Brain microvascular endothelial cell (primary cell): ENCODE results near the gene TSKU.
"Not testable (repeated sequence)": the region's sequence is repeated elsewhere in the genome, so short reads cannot be mapped to it uniquely, and the experiment has no call there.

Source experiments
- DNase-seq: peaks from one replicate; pipeline ENCODE4 v3.0.0-alpha.2; 2020
- H3K27ac ChIP-seq: fragments of 250-450 bp; sonication (Bioruptor Pico); 2 replicates; pipeline ENCODE4 v1.5.1; 2020; ENCODE audit warnings: mild to moderate bottlenecking, moderate library complexity
- H3K27me3 ChIP-seq: fragments of 250-450 bp; sonication (Bioruptor Pico); replicated peaks from 2 replicates; pipeline ENCODE4 v1.5.1; 2020; ENCODE audit warnings: mild to moderate bottlenecking
- H3K36me3 ChIP-seq: fragments of 250-450 bp; sonication (Bioruptor Pico); replicated peaks from 2 replicates; pipeline ENCODE4 v1.5.1; 2020; ENCODE audit warnings: mild to moderate bottlenecking
- H3K4me3 ChIP-seq: 2 replicates; pipeline ENCODE4 v1.5.1; 2011; ENCODE audit warnings: low read depth, mild to moderate bottlenecking, control low read depth, low read length, moderate library complexity
- CTCF ChIP-seq: IDR thresholded peaks from 2 replicates; pipeline ENCODE4 v1.5.1; 2011; ENCODE audit warnings: low read depth, mild to moderate bottlenecking, moderate library complexity, low read length, control low read depth, inconsistent platforms; ENCODE audit errors: missing control alignments
- in situ Hi-C: cut with HindIII; loops from 2 replicates; pipeline ENCODE4 v1.10.0; 2017; ENCODE audit warnings: low sequenced_read_pairs, low pct_ligation_motif_present

The TSKU gene

GRCh38 chr11:76824083-76824939, 41.2 kb downstream of the TSKU start:
- Histone ChIP-seq H3K27ac (peak overlapping the region; percentile 67), H3K27me3 (no peaks in the 10 kb centered on the region), H3K36me3 (no peaks in the 10 kb centered on the region), H3K4me3 (no peak overlapping the region)
- TF ChIP-seq CTCF, result no peak
- no peak for DNase-seq
- in situ Hi-C loops, result no loop called here

- Histone ChIP-seq H3K27ac (no peak overlapping the region), H3K4me3 (no peak overlapping the region), H3K36me3 (no peaks in the 10 kb centered on the region), H3K27me3 (no peaks in the 10 kb centered on the region)
- TF ChIP-seq CTCF, result no peak
- no peak for DNase-seq
- in situ Hi-C loops, result no loop called here
These were observed 42.0 kb downstream of the TSKU start for GRCh38 chr11:76824980-76825725.

GRCh38 chr11:76825726-76826396, 42.7 kb downstream of the TSKU start:
- no peak for TF ChIP-seq CTCF
- no peak for DNase-seq
- H3K27me3 ChIP-seq, result no peaks in the 10 kb centered on the region
- in situ Hi-C loops, result no loop called here
- no peak overlapping the region for H3K4me3 ChIP-seq
- no peaks in the 10 kb centered on the region for H3K36me3 ChIP-seq
- H3K27ac ChIP-seq, result no peak overlapping the region

- H3K4me3 ChIP-seq, H3K27me3 ChIP-seq, in situ Hi-C loops, H3K36me3 ChIP-seq, H3K27ac ChIP-seq, DNase-seq: not testable (repeated sequence)
These were observed 43.4 kb downstream of the TSKU start for GRCh38 chr11:76826508-76826907.

GRCh38 chr11:76827005-76827404, 43.8 kb downstream of the TSKU start:
- H3K4me3 ChIP-seq, H3K27ac ChIP-seq, DNase-seq, H3K27me3 ChIP-seq, H3K36me3 ChIP-seq, in situ Hi-C loops: not testable (repeated sequence)

GRCh38 chr11:76830639-76831327, 47.6 kb downstream of the TSKU start:
- Histone ChIP-seq H3K27me3 (no peaks in the 10 kb centered on the region), H3K4me3 (no peak overlapping the region), H3K27ac (no peak overlapping the region), H3K36me3 (no peaks in the 10 kb centered on the region)
- peak; percentile 66 for DNase-seq
- no peak for TF ChIP-seq CTCF
- in situ Hi-C loops, result no loop called here
